ENCODE measurements around the gene GPR33. TPM values are rescaled to one million over a fixed set of nuclear protein-coding genes. Genes with fewer than 3 reads are reported as not detected.

The GPR33 gene
- not detected in 2 replicates for total RNA-seq (2014; rRNA removed; shearing (Covaris generic))

- H3K4me3 ChIP-seq (ENCODE audit: insufficient read depth, low read depth, low read length): no peak within 1 kb of the TSS
- no peaks in the 10 kb centered on the region for H3K36me3 ChIP-seq (replicated peaks; ENCODE audit: control insufficient read depth, insufficient read depth, low read length)
- H3K27me3 ChIP-seq (ENCODE audit: control insufficient read depth, insufficient read depth, low read length): no peaks in the 10 kb centered on the region
- DNase-seq: no peak
These were observed at the start of gene GPR33 for GRCh38 chr14:31487886-31488285. Gene GPR33 (minus strand): TSS chr14:31488039. CDS start chr14:31483965, 4,074 bp downstream.

DNA sequence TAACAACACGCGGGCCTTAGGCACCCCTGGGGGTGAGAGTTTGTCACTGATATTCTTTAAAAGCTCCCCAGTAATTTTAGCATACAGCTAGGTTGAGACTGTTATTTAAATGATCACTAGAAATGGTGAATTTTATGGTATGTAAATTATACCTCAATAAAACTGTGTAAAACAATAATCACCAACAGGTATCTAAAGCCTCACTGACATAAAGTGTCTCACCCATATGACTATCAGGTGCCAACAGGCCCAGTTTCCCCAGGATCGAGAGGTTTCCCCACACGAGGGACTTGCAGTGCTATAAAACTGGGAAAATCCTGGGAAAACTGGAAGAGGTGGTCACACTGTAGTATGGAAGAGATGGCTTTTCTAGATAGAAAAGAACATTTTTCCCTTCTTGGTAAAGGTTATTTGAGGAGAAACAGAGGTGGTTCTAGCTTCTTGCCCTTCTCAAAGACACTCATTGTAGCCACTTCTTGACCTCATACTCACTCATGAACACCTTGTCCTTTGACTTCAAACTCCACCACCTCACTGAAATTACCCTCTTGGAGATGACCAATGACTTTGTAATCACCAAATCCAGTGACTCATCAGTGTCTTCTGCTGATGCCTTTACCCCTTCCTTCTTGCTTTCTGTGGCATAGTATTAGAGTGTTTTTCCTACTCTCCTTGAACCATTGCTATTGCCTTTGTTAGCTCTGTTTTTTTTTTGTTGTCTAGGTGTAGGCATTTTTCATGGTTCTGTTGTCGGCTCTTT, 48.5 kb upstream of the GPR33 start:
- no peak for DNase-seq
- H3K36me3 ChIP-seq (replicated peaks; ENCODE audit: control insufficient read depth, insufficient read depth, low read length): no peaks in the 10 kb centered on the region
- no peaks in the 10 kb centered on the region for H3K27me3 ChIP-seq (ENCODE audit: control insufficient read depth, insufficient read depth, low read length)

GRCh38 chr14:31530136-31530535, 42.3 kb upstream of the GPR33 start:
- no peaks in the 10 kb centered on the region for H3K36me3 ChIP-seq (replicated peaks; ENCODE audit: control insufficient read depth, insufficient read depth, low read length)
- H3K4me3 ChIP-seq (ENCODE audit: insufficient read depth, low read depth, low read length): no peak overlapping the region
- no peak for DNase-seq
- H3K27me3 ChIP-seq (ENCODE audit: control insufficient read depth, insufficient read depth, low read length): no peaks in the 10 kb centered on the region

More for the DNA sequence above, 48.5 kb upstream of the GPR33 start:
- H3K4me3 ChIP-seq (ENCODE audit: insufficient read depth, low read depth, low read length): no peak overlapping the region

- Histone ChIP-seq H3K36me3 (replicated peaks; ENCODE audit: control insufficient read depth, insufficient read depth, low read length) (no peaks in the 10 kb centered on the region), H3K4me3 (ENCODE audit: insufficient read depth, low read depth, low read length) (no peak overlapping the region), H3K27me3 (ENCODE audit: control insufficient read depth, insufficient read depth, low read length) (no peaks in the 10 kb centered on the region)
- no peak for DNase-seq
These were observed 41.2 kb upstream of the GPR33 start for GRCh38 chr14:31529053-31529452.

GRCh38 chr14:31527546-31527945, 39.7 kb upstream of the GPR33 start:
- no peaks in the 10 kb centered on the region for H3K27me3 ChIP-seq (ENCODE audit: control insufficient read depth, insufficient read depth, low read length)
- H3K4me3 ChIP-seq (ENCODE audit: insufficient read depth, low read depth, low read length): no peak overlapping the region
- no peak for DNase-seq
- no peaks in the 10 kb centered on the region for H3K36me3 ChIP-seq (replicated peaks; ENCODE audit: control insufficient read depth, insufficient read depth, low read length)

GRCh38 chr14:31527087-31527486, 39.2 kb upstream of the GPR33 start:
- DNase-seq: no peak
- Histone ChIP-seq H3K4me3 (ENCODE audit: insufficient read depth, low read depth, low read length) (no peak overlapping the region), H3K27me3 (ENCODE audit: control insufficient read depth, insufficient read depth, low read length) (no peaks in the 10 kb centered on the region), H3K36me3 (replicated peaks; ENCODE audit: control insufficient read depth, insufficient read depth, low read length) (no peaks in the 10 kb centered on the region)

- no peaks in the 10 kb centered on the region for H3K36me3 ChIP-seq (replicated peaks; ENCODE audit: control insufficient read depth, insufficient read depth, low read length)
- no peak for DNase-seq
- no peak overlapping the region for H3K4me3 ChIP-seq (ENCODE audit: insufficient read depth, low read depth, low read length)
- no peaks in the 10 kb centered on the region for H3K27me3 ChIP-seq (ENCODE audit: control insufficient read depth, insufficient read depth, low read length)
These were observed 23.0 kb upstream of the GPR33 start for GRCh38 chr14:31510855-31511254.

GRCh38 chr14:31510222-31510621, 22.4 kb upstream of the GPR33 start:
- Histone ChIP-seq H3K4me3 (ENCODE audit: insufficient read depth, low read depth, low read length) (no peak overlapping the region), H3K36me3 (replicated peaks; ENCODE audit: control insufficient read depth, insufficient read depth, low read length) (no peaks in the 10 kb centered on the region), H3K27me3 (ENCODE audit: control insufficient read depth, insufficient read depth, low read length) (no peaks in the 10 kb centered on the region)
- DNase-seq: no peak

GRCh38 chr14:31508135-31508534, 20.3 kb upstream of the GPR33 start:
- H3K4me3 ChIP-seq (ENCODE audit: insufficient read depth, low read depth, low read length): no peak overlapping the region
- no peaks in the 10 kb centered on the region for H3K36me3 ChIP-seq (replicated peaks; ENCODE audit: control insufficient read depth, insufficient read depth, low read length)
- no peaks in the 10 kb centered on the region for H3K27me3 ChIP-seq (ENCODE audit: control insufficient read depth, insufficient read depth, low read length)
- DNase-seq: no peak

DNA sequence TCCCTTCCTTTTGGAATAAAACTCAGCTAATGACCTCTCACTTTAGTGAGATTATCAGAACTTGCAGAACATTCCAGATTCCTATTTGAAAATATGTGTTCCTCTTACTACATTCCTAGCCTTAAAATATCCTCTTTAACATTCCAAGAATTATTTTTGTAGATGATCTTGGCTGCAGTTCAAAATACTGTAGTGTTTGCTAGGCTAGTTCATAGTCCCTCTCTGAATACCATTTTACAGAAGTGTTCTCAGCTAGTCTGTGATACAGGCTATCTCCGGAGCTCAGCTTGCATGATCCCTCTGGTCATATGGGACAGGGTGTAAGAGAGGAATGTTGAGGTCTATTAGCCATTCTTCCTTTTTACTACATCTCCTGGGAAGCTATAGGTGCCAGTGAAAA, 17.6 kb upstream of the GPR33 start:
- Histone ChIP-seq H3K27me3 (ENCODE audit: control insufficient read depth, insufficient read depth, low read length) (no peaks in the 10 kb centered on the region), H3K4me3 (ENCODE audit: insufficient read depth, low read depth, low read length) (no peak overlapping the region), H3K36me3 (replicated peaks; ENCODE audit: control insufficient read depth, insufficient read depth, low read length) (no peaks in the 10 kb centered on the region)
- DNase-seq: no peak

- Histone ChIP-seq H3K36me3 (replicated peaks; ENCODE audit: control insufficient read depth, insufficient read depth, low read length) (no peaks in the 10 kb centered on the region), H3K4me3 (ENCODE audit: insufficient read depth, low read depth, low read length) (no peak overlapping the region), H3K27me3 (ENCODE audit: control insufficient read depth, insufficient read depth, low read length) (no peaks in the 10 kb centered on the region)
These were observed 14.0 kb upstream of the GPR33 start for GRCh38 chr14:31501870-31502269.

DNA sequence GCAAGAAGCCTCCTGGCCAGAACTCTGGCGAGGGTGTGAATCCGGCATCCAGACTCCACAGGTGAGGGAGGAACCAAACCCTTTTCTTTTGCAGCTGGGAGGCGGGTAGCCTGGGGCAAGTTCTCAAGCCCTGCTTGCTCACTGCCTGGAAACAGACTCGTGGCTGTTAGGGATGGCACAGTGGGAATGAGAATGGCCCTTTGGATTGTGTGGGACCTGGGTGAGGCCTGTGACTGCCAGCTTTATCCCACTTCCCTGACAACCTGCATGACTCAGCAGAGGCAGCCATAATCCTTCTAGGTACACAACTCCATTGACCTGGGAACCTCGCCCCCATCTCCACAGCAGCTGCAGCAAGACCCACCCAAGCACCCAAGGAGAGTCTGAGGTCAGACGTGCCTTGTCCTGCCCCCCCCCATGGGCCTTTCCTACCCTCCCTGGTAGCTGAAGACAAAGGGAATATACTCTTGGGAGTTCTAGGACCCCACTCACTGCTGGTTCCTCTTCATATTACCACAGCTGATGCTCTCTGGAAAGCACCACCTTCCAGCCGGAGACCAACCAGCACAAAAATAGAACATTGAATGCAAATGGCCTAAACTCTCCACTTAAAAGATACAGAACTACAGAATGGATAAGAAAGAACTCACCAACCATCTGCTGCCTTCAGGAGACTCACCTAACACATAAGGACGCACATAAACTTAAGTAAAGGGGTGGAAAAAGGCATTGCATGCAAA, 5.1 kb upstream of the GPR33 start:
- Histone ChIP-seq H3K36me3 (replicated peaks; ENCODE audit: control insufficient read depth, insufficient read depth, low read length) (no peaks in the 10 kb centered on the region), H3K4me3 (ENCODE audit: insufficient read depth, low read depth, low read length) (no peak overlapping the region), H3K27me3 (ENCODE audit: control insufficient read depth, insufficient read depth, low read length) (no peaks in the 10 kb centered on the region)
- no peak for DNase-seq

More at GRCh38 chr14:31501870-31502269, 14.0 kb upstream of the GPR33 start:
- DNase-seq: no peak

DNA sequence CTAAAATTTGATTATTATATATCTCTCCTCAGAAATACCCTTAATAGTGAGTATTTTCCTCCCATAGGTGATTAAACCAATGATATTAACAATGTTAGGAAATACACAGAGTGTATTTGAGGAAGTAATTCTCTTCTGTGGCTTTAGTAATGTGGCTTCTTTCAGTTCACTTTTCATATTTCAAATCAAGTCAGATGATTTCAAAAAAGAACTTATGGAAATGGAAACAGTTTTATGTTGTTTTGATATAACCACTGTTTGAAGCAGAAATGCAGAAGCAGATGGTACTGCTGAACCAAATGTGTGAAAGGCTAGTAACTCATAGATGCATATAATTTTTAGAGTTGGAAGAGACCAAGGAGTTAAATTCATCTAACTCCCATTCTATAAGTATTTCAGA, 1.9 kb upstream of the GPR33 start:
- no peak overlapping the region for H3K4me3 ChIP-seq (ENCODE audit: insufficient read depth, low read depth, low read length)
- DNase-seq: no peak
- H3K36me3 ChIP-seq (replicated peaks; ENCODE audit: control insufficient read depth, insufficient read depth, low read length): no peaks in the 10 kb centered on the region
- H3K27me3 ChIP-seq (ENCODE audit: control insufficient read depth, insufficient read depth, low read length): no peaks in the 10 kb centered on the region

DNA sequence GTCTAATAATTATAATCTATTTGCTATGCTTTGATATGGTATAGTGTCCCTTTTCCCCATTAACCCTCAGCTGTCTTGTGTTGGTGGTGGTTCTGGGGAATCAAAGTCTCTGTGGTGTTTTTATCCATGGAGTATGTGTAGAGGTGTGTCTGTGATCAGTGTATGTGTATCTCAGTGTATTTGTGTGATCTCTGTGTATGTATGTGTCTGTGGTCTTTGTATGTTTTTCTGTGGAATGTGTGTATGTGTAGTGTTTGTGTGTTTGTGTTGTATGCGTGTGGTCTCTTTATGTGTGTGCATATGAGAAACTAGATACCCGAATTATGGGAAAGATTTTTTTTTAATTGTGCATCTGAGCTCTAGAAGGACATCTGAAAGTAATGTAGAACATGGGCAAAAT, 1.1 kb downstream of the GPR33 start:
- Histone ChIP-seq H3K4me3 (ENCODE audit: insufficient read depth, low read depth, low read length) (no peak overlapping the region), H3K36me3 (replicated peaks; ENCODE audit: control insufficient read depth, insufficient read depth, low read length) (no peaks in the 10 kb centered on the region), H3K27me3 (ENCODE audit: control insufficient read depth, insufficient read depth, low read length) (no peaks in the 10 kb centered on the region)
- DNase-seq: no peak

DNA sequence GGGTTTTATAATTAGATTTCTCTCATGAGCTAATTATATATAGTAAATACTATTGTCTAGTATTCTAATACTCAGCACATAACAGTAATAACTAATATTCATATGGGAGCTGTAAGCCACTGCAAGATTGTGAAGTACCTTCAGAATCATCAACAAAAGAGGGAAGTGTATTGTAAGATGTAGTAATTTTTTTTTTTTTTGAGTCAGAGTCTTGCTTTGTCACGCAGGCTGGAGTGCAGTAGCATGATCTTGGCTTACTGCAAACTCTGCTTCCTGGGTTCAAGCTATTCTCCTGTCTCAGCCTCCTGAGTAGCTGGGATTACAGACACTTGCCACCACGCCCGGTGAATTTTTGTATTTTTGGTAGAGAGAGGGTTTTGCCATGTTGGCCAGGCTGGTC, 3.1 kb downstream of the GPR33 start:
- no peaks in the 10 kb centered on the region for H3K27me3 ChIP-seq (ENCODE audit: control insufficient read depth, insufficient read depth, low read length)
- no peak for DNase-seq
- no peaks in the 10 kb centered on the region for H3K36me3 ChIP-seq (replicated peaks; ENCODE audit: control insufficient read depth, insufficient read depth, low read length)
- no peak overlapping the region for H3K4me3 ChIP-seq (ENCODE audit: insufficient read depth, low read depth, low read length)

Data from H7 (cell line).